Brain microvascular endothelial cell (primary cell): ENCODE data around the gene MIF4GD.

Experiments used
- DNase-seq: peaks from one replicate; pipeline ENCODE4 v3.0.0-alpha.2; 2020
- H3K27ac ChIP-seq: fragments of 250-450 bp; sonication (Bioruptor Pico); 2 replicates; pipeline ENCODE4 v1.5.1; 2020; ENCODE audit warnings: mild to moderate bottlenecking, moderate library complexity
- H3K27me3 ChIP-seq: fragments of 250-450 bp; sonication (Bioruptor Pico); replicated peaks from 2 replicates; pipeline ENCODE4 v1.5.1; 2020; ENCODE audit warnings: mild to moderate bottlenecking
- H3K36me3 ChIP-seq: fragments of 250-450 bp; sonication (Bioruptor Pico); replicated peaks from 2 replicates; pipeline ENCODE4 v1.5.1; 2020; ENCODE audit warnings: mild to moderate bottlenecking
- H3K4me3 ChIP-seq: 2 replicates; pipeline ENCODE4 v1.5.1; 2011; ENCODE audit warnings: low read depth, mild to moderate bottlenecking, control low read depth, low read length, moderate library complexity
- CTCF ChIP-seq: IDR thresholded peaks from 2 replicates; pipeline ENCODE4 v1.5.1; 2011; ENCODE audit warnings: low read depth, mild to moderate bottlenecking, moderate library complexity, low read length, control low read depth, inconsistent platforms; ENCODE audit errors: missing control alignments
- in situ Hi-C: cut with HindIII; loops from 2 replicates; pipeline ENCODE4 v1.10.0; 2017; ENCODE audit warnings: low sequenced_read_pairs, low pct_ligation_motif_present

MIF4GD gene

GRCh38 chr17:75228305-75228704 is 42.7 kb downstream of the MIF4GD start:
- peaks cover 55% of the 10 kb centered on the region for H3K36me3 ChIP-seq
- no peak overlapping the region for H3K4me3 ChIP-seq
- H3K27ac ChIP-seq, result no peak overlapping the region
- in situ Hi-C loops, result no loop called here
- no peaks in the 10 kb centered on the region for H3K27me3 ChIP-seq
- TF ChIP-seq CTCF, result no peak
- no peak for DNase-seq

- peaks cover 56% of the 10 kb centered on the region for H3K36me3 ChIP-seq
- in situ Hi-C loops, result no loop called here
- H3K4me3 ChIP-seq, result no peak overlapping the region
- TF ChIP-seq CTCF, result no peak
- no peaks in the 10 kb centered on the region for H3K27me3 ChIP-seq
- H3K27ac ChIP-seq, result no peak overlapping the region
- no peak for DNase-seq
Observed at GRCh38 chr17:75227729-75228128, 43.3 kb downstream of the MIF4GD start.

- H3K27ac ChIP-seq, result no peak overlapping the region
- no peak for TF ChIP-seq CTCF
- in situ Hi-C loops, result no loop called here
- no peak overlapping the region for H3K4me3 ChIP-seq
- no peaks in the 10 kb centered on the region for H3K27me3 ChIP-seq
- H3K36me3 ChIP-seq, result peaks cover 41% of the 10 kb centered on the region
- DNase-seq, result no peak
Observed at GRCh38 chr17:75225016-75225415, 46.0 kb downstream of the MIF4GD start.

GRCh38 chr17:75219815-75220214 is 51.2 kb downstream of the MIF4GD start:
- no peak overlapping the region for H3K4me3 ChIP-seq
- in situ Hi-C loops, result no loop called here
- H3K27me3 ChIP-seq, result no peaks in the 10 kb centered on the region
- H3K27ac ChIP-seq, result no peak overlapping the region
- no peak for TF ChIP-seq CTCF
- no peak for DNase-seq
- peaks cover 51% of the 10 kb centered on the region for H3K36me3 ChIP-seq

- peaks cover 57% of the 10 kb centered on the region for H3K36me3 ChIP-seq
- H3K4me3 ChIP-seq, result no peak overlapping the region
- no peaks in the 10 kb centered on the region for H3K27me3 ChIP-seq
- DNase-seq, result no peak
- no peak overlapping the region for H3K27ac ChIP-seq
- TF ChIP-seq CTCF, result no peak
- in situ Hi-C loops, result no loop called here
Observed at GRCh38 chr17:75218131-75218530, 52.9 kb downstream of the MIF4GD start.
